Subcutaneous preadipocyte (primary cell): ENCODE measurements around the gene STC2. TPM values are rescaled to one million over a fixed set of nuclear protein-coding genes. Genes with fewer than 3 reads are reported as not detected.

Experiments used
- small RNA-seq: library from RNA; depleted of rRNA; stranded (forward); fragments of <200 nt; gene quantifications from one replicate; pipeline ENCODE3, GENCODE V24; 2012
- total RNA-seq: library from RNA; depleted of rRNA; stranded (reverse); fragments of >200 nt; gene quantifications from 2 replicates; pipeline ENCODE4 v1.2.3, GENCODE V29; 2012

Gene STC2
- total RNA-seq, result 11.5 and 16.2 TPM in 2 replicates

DNA sequence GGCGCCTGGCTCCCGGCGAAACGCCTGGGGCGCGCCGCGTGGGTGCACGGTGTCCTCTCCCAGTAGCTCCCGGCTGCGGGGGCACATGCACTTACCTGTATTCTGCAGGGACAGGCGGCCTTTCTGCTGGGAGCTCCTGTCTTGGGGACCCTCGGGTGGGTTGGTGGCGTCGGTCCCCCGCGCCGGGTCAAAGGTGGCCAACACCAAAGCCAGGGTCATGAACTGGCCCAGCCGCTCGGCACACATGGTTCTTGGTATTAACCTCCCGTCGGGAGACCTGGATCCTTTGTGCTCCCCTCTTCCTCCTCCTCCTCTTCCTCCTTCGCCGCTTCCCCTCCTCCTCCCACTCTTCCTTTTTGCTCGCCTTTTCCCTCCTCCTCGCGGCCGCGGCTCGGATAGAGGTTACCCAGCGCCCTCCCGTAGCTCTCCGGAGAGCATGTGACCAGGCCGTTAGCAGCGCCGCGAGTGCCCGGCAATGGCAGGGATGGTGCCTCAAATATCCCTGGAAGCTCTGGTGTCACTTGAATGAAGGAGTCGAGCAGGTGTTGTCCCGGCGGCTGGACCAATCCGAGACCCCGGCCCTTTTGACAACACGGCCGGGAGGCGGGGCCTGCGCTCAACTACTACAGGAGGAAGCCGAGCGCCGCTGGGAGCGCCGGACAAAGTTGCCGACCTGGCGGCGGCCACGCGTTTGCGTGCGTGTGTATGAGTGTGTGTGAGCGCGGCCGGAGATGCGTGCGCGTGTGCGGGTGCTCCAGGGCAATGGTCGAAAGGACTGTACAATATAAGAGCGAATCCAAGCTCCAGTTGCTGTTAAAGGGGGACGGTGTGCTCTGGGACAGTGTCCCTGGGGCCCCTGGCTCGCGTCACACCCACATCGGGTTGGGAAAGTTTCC, at the start of gene STC2:
TSS of gene STC2 (minus strand) at position 467 of the 896 bp plus-strand sequence. CDS start at position 246, 221 bp downstream.

Small RNA genes lying within 50 kb of the gene (small RNA-seq; reads per million reads assigned to genes)
- gene MIR8056 (not detected), gene RNA5SP200 (not detected), gene RNU6-500P (not detected)

Other genes with a start within 250 kb of the STC2 start
- gene BNIP1, start 183.9 kb downstream of the STC2 start, total RNA-seq, result 18.6 and 21.7 TPM in 2 replicates
- gene NKX2-5, start 93.2 kb downstream of the STC2 start, total RNA-seq, result not detected in 2 replicates